KOPT-K1 (cell line): ENCODE data around the gene PNPLA7.
"Not testable (repeated sequence)": the region's sequence is repeated elsewhere in the genome, so short reads cannot be mapped to it uniquely, and the experiment has no call there.

ENCODE experiments used
- H3K27ac ChIP-seq: fragments of 200-600 bp; sonication (generic); 2 replicates; pipeline ENCODE4 v1.5.1; 2016; ENCODE audit warnings: antibody characterized with exemption, mild to moderate bottlenecking, low read depth, low read length; ENCODE audit not compliant: poor library complexity, severe bottlenecking
- H3K36me3 ChIP-seq: fragments of 200-600 bp; sonication (generic); 2 replicates; pipeline ENCODE4 v1.5.1; 2017; ENCODE audit warnings: antibody characterized with exemption, mild to moderate bottlenecking, low read length, moderate library complexity; ENCODE audit not compliant: insufficient read depth
- H3K9me3 ChIP-seq: fragments of 200-600 bp; sonication (generic); 2 replicates; pipeline ENCODE4 v1.5.1; 2017; ENCODE audit warnings: antibody characterized with exemption, low read length, mild to moderate bottlenecking; ENCODE audit not compliant: insufficient read depth, poor library complexity, severe bottlenecking

Gene PNPLA7

DNA sequence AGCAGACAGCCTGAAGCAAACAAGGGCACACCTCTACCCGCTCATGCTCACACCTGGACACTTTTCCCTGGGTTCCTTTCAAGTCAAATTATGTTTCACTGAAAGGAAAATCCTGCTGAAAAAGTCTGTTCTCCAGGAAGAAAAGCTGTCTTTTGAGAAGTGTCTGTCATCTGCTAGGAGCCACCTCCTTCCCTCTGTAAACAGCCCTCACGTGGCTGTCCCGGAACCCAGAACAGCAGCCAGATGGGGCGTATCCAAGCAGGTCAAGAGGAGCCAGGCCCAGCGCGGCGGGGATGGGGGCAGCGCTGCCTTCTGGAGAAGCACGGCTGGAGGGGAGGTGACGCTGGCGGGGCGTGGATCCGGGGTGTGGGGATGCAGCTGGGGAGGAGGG is at the start of gene PNPLA7:
PNPLA7 (minus strand) TSS at position 172 of the 391 bp plus-strand sequence. CDS start 205 bp downstream, outside the sequence.
- Histone ChIP-seq H3K27ac (peak within 1 kb of the TSS; percentile 42), H3K9me3 (no peaks in the 10 kb centered on the region), H3K36me3 (peaks cover 9% of the 10 kb centered on the region; the same call in 1 of the 2 replicates)

DNA sequence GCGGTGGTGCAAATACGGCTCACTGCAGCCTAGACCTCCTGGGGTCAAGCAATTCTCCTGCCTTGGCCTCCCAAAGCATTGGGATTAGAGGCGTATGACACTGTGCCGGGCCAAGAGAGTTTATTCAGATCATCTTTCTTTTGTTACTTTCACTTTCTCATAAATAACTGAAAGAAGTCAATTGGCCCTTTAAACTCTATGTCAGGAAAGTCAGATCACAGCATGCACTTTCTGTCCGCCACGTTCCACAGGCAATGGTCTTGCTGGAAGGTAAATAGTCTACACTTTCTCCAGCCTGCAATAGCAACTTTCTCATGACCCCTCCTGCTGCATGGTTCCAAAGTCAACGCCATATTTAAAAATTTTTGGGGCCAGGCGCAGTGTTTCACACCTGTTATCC is 48.7 kb upstream of the PNPLA7 start:
- no peaks in the 10 kb centered on the region for H3K9me3 ChIP-seq
- no peak overlapping the region for H3K27ac ChIP-seq

DNA sequence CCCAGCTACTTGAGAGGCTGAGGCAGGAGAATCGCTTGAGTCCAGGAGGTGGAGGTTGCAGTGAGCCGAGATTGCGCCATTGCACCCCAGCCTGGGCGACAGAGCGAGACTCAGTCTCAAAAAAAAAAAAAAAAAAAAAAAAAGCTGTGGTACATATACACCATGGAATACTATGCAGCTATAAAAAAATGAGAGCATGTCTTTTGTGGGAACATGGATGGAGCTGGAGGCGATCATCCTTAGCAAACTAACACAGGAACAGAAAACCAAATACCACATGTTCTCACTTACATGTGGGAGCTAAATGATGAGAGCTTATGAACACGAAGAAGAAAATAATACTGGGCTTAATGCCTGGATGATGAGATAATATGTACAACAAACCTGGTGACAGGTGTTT is 46.4 kb upstream of the PNPLA7 start:
- H3K9me3 ChIP-seq, H3K36me3 ChIP-seq, H3K27ac ChIP-seq: not testable (repeated sequence)

More for the DNA sequence above, 48.7 kb upstream of the PNPLA7 start:
- H3K36me3 ChIP-seq, result no peaks in the 10 kb centered on the region

DNA sequence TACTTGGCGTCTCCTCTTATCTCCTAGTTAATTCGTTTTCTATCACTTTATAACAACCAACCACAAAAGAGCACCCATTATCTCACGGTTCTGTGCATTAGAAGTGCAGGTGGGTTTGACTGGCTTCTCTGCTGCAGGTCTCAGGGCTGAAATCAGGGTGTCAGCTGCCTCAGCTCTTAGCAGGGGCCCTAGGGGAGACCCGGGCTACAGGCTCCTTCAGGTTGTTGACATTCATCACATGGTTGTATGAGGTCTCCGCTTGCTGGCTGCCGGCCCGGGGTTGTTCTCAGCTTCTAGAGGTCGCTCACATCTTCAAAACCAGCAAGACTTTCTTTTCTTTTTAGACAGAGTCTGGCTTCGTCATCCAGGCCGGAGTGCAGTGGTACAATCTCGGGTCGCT is 43.0 kb upstream of the PNPLA7 start:
- peaks cover 9% of the 10 kb centered on the region for H3K36me3 ChIP-seq
- H3K9me3 ChIP-seq, result no peaks in the 10 kb centered on the region
- H3K27ac ChIP-seq, result no peak overlapping the region

DNA sequence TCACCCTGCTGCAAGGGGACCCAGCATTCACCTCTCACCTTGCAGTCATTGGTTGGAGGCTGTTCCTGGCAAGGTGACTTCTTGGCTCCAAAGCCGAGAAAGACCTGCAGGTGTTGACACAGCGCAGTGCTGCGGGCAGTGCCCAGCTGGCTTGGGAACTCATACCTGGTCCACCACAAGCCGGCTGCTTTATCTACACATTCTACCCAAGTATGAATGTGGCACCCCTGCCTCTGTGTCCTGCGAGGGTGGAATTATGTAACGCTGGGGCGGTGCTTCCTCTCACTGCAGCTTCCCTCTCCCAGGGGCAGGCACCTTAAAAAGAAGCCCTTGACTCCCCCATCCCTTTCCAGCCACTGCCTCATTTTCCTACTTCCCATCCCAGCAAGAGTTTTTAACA is 42.6 kb upstream of the PNPLA7 start:
- H3K27ac ChIP-seq, result no peak overlapping the region
- no peaks in the 10 kb centered on the region for H3K9me3 ChIP-seq
- peaks cover 13% of the 10 kb centered on the region for H3K36me3 ChIP-seq

DNA sequence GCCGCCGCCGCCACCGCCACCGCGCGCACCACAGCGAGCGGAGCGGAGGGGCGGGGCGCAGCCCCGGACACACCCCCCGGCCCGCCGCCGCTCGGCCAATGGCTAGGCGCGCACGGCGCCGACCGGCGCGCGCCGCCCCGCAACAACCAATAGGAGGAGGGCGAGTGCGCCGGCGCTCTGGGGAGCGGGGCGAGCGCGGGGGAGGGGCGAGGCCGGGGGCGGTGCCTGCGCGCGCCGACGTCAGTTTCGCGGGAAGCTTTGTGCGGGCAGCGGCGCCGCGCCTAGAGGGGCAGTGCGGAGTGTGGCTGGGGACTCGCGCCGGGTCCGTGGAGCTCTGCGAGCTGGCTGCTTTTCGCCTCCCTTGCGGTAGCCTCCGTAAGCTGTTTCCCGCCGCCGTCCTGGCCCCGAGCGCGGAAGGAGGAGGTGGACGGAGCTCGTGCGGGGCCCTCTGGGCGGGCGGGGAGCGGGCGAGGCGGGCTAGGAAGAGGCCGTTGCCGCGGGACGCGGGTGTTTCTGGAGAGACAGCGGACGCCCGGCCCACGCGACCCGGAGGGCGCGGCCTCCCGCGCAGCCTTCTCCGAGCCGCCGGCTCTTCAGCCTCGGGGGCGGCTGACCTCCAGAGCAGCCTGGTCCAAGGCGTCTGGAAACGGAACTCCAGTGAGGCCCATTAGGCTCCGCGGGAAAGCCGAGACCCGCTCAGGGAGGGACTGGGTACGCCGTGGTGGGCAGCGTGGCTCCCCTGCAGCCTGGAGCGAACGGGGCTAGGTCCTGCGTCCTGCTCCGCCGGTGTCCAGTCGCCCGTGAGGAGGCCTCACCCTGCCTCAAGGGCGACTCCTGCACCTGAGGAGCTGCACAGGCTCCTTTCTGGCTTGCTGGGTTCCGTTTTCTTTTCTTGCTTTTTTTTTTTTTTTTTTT is 40.5 kb upstream of the PNPLA7 start, which contains the start of gene ZMYND19:
ZMYND19 (minus strand) TSS at position 44 of the 915 bp plus-strand sequence. CDS start 249 bp downstream, outside the sequence.
- H3K36me3 ChIP-seq, result peaks cover 34% of the 10 kb centered on the region
- no peaks in the 10 kb centered on the region for H3K9me3 ChIP-seq
- H3K27ac ChIP-seq, result peak within 1 kb of the TSS; percentile 54

DNA sequence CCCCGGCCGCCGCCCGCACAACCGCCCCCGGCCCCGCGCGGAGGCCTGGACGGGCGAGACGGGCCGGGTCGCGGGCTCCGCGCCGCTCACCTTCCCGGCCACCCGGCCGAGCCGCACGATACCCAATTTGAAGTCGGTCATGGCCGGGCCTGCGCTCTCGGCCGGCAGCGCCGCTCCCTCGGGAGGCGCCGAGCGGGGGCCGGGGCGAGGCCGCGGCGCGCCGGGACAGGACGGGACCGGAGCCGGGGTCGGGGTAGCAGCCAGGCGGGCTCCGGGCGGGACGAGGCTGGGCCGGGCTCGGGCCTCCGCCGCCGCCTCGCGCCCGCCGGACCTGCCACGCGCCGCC is 39.9 kb upstream of the PNPLA7 start:
- peaks cover 40% of the 10 kb centered on the region for H3K36me3 ChIP-seq
- no peaks in the 10 kb centered on the region for H3K9me3 ChIP-seq
- peak overlapping the region; percentile 47 for H3K27ac ChIP-seq

DNA sequence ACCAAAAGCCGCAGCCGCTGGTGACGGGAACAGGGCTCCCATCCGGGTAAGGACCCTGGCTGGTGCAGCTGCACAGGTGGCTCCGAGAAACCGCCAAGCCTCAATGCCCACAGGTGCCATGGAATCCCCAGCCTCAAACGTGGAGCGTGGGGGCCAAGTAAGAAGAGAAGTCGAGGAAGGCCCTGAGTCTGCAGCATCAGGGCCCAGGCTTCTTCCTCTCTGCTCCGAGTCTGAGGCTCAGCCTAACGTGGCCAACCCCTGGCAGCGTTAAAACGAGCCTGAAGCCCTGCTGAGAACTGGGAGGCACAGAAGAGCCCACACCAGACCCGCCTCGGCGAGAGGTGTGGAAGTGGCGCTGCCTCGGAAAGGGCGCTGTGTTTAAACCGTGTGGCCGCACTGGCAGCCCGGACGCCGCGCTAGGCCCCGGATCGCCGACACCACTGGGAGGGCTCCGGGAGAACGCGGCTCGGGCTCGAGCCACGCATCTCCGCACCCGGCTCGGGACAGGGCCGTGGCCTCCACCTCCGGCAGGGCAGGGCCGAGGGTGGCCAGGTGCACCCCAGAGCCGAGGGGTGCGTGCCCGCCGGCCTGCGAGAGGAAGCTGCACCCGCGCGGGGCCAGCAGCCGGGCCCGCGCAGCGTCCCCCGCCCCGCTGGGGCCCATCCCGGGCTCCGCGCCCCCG is 39.4 kb upstream of the PNPLA7 start:
- no peaks in the 10 kb centered on the region for H3K9me3 ChIP-seq
- peaks cover 45% of the 10 kb centered on the region for H3K36me3 ChIP-seq
- peak overlapping the region; percentile 47 for H3K27ac ChIP-seq

DNA sequence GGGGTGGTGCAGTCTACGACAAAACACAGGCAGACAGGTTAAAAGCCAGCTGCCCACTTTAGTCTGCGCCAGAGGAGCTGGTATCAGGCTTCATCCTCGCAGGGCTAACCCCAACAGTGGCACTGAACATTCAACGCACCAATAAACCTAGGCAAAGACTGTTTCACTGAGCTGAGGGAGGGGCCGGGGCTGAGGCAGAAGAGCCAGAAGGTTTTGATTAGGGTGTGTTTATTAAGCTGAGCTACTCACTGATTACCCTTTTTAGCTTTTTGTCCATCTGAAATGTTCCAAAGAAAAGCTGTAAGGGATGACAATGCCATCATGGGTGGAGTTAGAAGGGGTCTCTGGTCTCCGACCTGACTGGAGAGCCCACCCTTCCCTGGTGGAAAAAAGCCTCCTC is 38.7 kb upstream of the PNPLA7 start:
- H3K36me3 ChIP-seq, result peaks cover 52% of the 10 kb centered on the region

DNA sequence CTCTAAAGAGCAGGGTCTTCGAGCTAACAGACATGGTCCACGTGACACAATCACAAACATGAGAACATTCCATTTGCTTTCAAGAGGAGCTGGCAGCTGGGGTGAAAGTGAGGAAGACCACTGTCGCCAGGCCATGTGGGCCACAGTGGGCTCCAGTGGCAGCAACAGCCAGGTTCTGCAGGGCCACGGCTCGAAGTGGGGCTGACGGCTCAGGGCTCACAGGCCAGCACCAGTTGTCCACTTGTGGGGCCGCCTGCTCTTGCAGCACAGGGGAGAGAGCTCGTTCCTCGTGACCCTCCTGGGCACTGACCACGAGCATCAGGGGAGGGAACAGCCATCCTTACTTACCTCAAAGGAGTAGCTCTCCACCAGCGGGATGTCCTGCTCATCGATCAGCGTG is 38.1 kb upstream of the PNPLA7 start:
- peaks cover 58% of the 10 kb centered on the region for H3K36me3 ChIP-seq

More for the DNA sequence above, 38.7 kb upstream of the PNPLA7 start:
- Histone ChIP-seq H3K27ac (peak overlapping the region; percentile 47), H3K9me3 (no peaks in the 10 kb centered on the region)

DNA sequence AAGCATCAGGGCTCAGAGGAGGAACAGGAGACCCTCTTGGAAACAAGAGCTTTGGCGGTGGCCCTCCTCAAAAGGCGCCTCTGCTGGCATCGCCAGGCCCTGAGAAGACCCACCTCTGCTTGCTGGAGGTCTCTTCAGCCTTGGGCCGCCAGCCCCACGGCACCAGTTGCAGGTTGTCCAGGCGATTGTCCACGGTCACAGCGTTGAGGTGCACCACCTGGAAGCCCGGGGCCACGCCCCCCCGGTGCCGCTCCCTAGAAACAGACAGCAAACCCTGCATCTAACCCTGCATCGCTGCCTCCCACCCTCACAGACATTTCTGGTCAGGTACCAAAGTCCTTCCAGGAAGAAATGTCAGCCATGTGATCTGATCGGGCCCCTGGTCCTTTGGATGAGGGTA is 36.7 kb upstream of the PNPLA7 start:
- Histone ChIP-seq H3K27ac (no peak overlapping the region), H3K36me3 (peaks cover 72% of the 10 kb centered on the region), H3K9me3 (no peaks in the 10 kb centered on the region)

More for the DNA sequence above, 38.1 kb upstream of the PNPLA7 start:
- Histone ChIP-seq H3K27ac (no peak overlapping the region), H3K9me3 (no peaks in the 10 kb centered on the region)

DNA sequence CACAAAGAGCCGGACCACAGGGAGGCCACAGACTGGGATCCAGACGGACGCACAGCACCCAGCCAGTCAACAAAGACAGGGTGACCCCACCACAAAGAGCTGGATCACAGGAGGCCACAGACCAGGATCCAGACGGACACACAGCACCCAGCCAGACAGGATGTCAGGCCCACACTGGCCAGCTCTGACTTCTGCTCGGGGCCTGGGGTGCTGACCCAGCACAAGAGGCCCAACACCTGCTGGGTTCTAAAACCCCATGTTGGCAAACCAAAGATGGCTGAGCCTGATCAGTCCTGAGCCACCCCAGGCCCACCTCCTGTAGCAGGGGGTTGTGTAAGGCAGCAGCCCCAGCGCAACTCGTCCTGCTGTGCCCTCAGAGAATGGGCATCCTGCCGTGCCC is 33.8 kb upstream of the PNPLA7 start:
- Histone ChIP-seq H3K27ac (no peak overlapping the region), H3K9me3 (no peaks in the 10 kb centered on the region), H3K36me3 (peaks cover 82% of the 10 kb centered on the region)

DNA sequence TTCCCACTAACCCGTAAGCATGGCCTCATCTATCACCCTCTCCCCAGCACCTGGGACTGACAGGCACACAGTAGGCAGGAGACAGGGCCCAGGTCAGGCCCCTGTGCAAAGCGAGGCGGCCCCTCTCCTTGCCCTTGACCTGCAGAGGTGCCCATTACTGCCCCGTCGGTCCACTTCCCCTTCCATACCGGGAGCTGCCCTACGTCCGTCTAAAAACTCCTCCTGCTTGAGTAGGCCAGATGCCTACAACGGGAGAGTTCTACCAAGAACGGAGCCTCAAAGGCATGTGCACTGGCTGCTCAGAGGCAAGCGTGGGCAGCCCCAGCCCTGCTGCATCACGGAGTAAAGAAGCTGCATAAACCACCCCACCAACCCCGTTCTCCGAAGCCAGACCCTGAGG is 33.1 kb upstream of the PNPLA7 start:
- Histone ChIP-seq H3K27ac (no peak overlapping the region), H3K36me3 (peaks cover 76% of the 10 kb centered on the region), H3K9me3 (no peaks in the 10 kb centered on the region)

DNA sequence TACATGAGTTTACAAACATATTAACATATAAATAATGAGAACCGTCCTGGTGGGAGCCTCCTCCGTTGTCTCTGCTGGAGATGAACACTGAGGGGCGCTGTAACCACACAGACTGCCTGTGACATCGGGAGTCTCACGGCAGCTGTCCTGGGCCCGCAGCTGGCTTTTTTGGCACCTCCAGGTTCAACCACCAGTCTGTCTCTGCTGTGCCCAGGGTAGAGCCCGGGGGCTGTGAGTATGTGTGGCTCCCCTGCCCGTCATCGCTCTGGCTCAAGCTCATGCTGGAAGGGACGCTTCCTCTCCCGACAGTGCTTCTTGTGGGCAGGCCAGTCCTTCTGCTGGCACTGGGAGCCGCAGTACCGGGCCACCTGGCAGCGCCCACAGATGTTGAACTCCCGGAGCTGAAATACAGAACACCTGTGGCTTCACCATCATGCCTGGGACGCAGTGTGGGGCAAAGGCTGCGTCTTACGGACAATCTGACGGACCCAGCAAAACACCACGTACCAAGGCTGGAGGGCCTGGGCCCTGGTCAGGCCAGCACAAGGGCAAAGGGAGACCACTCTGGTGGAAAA is 32.2 kb upstream of the PNPLA7 start:
- Histone ChIP-seq H3K27ac (no peak overlapping the region), H3K36me3 (peaks cover 66% of the 10 kb centered on the region), H3K9me3 (no peaks in the 10 kb centered on the region)
